Neural crest cell (in vitro differentiated cells): ENCODE data around the gene PPM1H. TPM values are rescaled to one million over a fixed set of nuclear protein-coding genes. Genes with fewer than 3 reads are reported as not detected.

ENCODE experiments used
- DNase-seq: peaks from one replicate; pipeline ENCODE4 v3.0.0; 2021; ENCODE audit warnings: low read depth, mixed read lengths, low spot score
- H3K27ac Mint-ChIP-seq: one replicate; pipeline ENCODE4 v1.8.0; 2021; ENCODE audit warnings: mild to moderate bottlenecking, mixed read lengths; ENCODE audit not compliant: unreplicated experiment
- H3K27me3 Mint-ChIP-seq: 2 replicates; pipeline ENCODE4 v1.8.0; 2021; ENCODE audit warnings: low read depth, mild to moderate bottlenecking, mixed read lengths
- H3K36me3 Mint-ChIP-seq: 2 replicates; pipeline ENCODE4 v1.8.0; 2021; ENCODE audit warnings: low read depth, mild to moderate bottlenecking, mixed read lengths
- H3K4me1 Mint-ChIP-seq: 2 replicates; pipeline ENCODE4 v1.8.0; 2021; ENCODE audit warnings: mixed read lengths
- H3K4me3 Mint-ChIP-seq: one replicate; pipeline ENCODE4 v1.8.0; 2021; ENCODE audit warnings: mild to moderate bottlenecking, mixed read lengths
- H3K9me3 Mint-ChIP-seq: 2 replicates; pipeline ENCODE4 v1.8.0; 2021; ENCODE audit warnings: mixed read lengths
- total RNA-seq: library from RNA; stranded (reverse); gene quantifications from 2 replicates; pipeline ENCODE4 v1.2.1, GENCODE V29; 2021
- TF ChIP-seq, protein P1 (sequence below): fragments of 200-600 bp; sonication (generic); conservative IDR thresholded peaks from 2 replicates; pipeline ENCODE4 v1.5.0; 2021; ENCODE audit warnings: antibody characterized with exemption, mild to moderate bottlenecking

The PPM1H gene
- total RNA-seq, 1 donor from 2014 or later = 3.5 TPM

DNA sequence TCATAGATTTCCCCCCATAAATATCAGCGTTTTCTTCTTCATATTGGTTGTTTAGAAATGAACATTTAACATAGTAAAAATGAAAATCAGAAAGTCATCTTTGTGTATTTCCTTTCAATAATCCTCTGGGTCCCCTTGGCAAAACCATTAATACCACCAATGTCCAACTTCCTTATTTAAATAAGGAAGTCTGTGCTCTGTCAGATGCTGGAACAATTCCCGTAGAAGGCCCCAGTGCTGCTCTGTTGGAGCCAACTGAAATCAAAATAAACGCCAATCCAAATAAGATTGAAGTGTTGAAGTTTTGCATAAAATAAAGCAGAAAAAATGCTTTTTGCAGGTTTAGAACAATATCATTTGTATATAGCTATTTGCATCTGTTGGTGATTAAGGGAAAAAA is 93.1 kb downstream of the PPM1H start:
- Mint-ChIP-seq H3K9me3 (no peaks in the 10 kb centered on the region), H3K27ac (no peak overlapping the region), H3K4me3 (no peak overlapping the region), H3K27me3 (peaks cover 83% of the 10 kb centered on the region), H3K4me1 (peaks cover 7% of the 10 kb centered on the region), H3K36me3 (no peaks in the 10 kb centered on the region)
- DNase-seq = no peak
- TF ChIP-seq, protein P1, sequence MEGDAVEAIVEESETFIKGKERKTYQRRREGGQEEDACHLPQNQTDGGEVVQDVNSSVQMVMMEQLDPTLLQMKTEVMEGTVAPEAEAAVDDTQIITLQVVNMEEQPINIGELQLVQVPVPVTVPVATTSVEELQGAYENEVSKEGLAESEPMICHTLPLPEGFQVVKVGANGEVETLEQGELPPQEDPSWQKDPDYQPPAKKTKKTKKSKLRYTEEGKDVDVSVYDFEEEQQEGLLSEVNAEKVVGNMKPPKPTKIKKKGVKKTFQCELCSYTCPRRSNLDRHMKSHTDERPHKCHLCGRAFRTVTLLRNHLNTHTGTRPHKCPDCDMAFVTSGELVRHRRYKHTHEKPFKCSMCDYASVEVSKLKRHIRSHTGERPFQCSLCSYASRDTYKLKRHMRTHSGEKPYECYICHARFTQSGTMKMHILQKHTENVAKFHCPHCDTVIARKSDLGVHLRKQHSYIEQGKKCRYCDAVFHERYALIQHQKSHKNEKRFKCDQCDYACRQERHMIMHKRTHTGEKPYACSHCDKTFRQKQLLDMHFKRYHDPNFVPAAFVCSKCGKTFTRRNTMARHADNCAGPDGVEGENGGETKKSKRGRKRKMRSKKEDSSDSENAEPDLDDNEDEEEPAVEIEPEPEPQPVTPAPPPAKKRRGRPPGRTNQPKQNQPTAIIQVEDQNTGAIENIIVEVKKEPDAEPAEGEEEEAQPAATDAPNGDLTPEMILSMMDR = no peak

DNA sequence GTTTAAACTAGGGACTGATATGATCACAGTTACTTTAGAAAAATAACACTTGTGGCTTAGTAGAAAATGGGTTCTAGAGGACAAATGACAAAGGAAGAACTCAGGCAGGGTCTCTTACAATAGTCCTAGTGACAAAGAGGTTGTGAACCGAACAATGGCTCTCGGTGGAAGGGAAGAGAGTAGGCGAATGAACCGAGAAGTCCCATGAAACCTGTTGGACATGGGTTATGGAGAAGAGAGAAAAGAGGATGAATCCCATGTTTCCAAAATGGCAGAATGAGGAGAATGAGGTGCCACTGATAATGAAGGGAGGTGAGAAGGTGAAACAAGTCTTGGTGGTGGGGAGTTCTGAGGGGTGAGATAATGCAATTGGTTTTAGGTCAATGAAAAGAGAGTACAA is 94.1 kb downstream of the PPM1H start:
- Mint-ChIP-seq H3K4me1 (peaks cover 7% of the 10 kb centered on the region), H3K36me3 (no peaks in the 10 kb centered on the region), H3K27ac (no peak overlapping the region), H3K4me3 (no peak overlapping the region), H3K9me3 (no peaks in the 10 kb centered on the region), H3K27me3 (peaks cover 87% of the 10 kb centered on the region)
- TF ChIP-seq, protein P1 = no peak
- DNase-seq = no peak

DNA sequence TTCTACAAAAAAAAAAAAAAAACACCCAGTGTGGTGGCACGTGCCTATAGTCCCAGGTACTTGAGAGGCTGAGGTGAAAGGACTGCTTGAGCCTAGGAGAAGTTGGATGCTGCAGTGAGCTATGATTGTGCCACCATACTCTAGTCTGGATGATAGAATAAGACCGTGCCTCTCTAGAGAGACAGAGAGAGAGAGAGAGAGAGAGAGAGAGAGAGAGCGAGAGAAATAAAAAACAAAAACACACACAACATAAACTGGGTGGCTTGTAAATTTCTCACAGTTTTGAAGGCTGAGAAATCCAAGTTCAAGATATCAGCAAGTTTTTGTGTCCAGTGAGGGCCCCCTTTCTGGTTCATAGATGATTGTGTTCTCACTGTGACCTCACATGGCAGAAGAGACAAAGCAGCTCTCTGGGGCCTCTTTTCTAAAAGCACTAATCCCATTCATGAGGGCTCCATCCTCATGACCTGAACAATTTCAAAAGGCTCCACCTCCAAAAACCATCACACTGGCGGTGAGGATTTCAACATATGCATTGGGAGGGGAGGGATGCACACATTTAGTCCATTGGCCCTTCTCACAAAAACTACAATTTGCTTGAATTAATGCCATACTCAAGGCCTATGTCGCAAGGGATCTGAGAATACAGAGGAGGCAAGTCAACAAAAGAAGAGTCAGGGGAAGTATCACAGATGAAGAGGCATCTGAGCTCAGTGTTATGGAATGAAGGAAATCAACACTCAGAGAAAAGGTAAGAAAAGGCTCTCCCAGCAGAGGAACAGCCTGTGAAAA is 94.9 kb downstream of the PPM1H start:
- no peak for DNase-seq
- no peak overlapping the region for H3K27ac Mint-ChIP-seq
- no peak overlapping the region for H3K4me3 Mint-ChIP-seq
- H3K36me3 Mint-ChIP-seq = no peaks in the 10 kb centered on the region
- peaks cover 85% of the 10 kb centered on the region for H3K27me3 Mint-ChIP-seq
- H3K9me3 Mint-ChIP-seq = no peaks in the 10 kb centered on the region
- peaks cover 11% of the 10 kb centered on the region for H3K4me1 Mint-ChIP-seq
- TF ChIP-seq, protein P1 = no peak

DNA sequence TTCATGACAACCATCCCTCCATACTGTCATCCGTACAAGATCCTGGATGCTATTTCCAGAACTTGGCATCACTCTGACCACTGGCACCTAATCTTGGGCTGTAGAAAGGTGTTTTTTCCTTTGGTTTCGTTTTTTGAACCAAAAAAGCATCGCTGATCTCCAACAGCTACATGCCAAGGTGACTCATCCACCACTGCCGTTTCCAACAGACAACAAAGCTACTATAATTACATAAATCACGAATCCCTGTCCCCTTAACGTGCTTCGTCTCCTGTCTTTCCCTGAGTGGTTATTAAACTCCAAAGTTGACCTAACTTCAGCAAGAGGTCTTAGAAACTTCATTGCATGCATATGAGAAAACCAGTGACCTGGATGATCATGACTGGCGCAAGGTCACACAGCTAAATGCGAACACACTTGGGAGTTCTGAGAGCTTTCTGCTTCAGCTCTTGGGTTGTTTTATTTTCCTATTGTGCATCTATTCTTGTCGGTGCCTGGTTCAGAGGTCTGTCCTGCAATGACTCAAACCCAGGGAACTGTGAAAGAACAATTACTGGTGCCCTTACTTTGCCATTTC is 99.9 kb downstream of the PPM1H start:
- Mint-ChIP-seq H3K4me1 (peaks cover 17% of the 10 kb centered on the region), H3K36me3 (no peaks in the 10 kb centered on the region), H3K27me3 (peaks cover 90% of the 10 kb centered on the region), H3K4me3 (no peak overlapping the region), H3K9me3 (no peaks in the 10 kb centered on the region), H3K27ac (no peak overlapping the region)
- TF ChIP-seq, protein P1 = no peak
- DNase-seq = no peak

DNA sequence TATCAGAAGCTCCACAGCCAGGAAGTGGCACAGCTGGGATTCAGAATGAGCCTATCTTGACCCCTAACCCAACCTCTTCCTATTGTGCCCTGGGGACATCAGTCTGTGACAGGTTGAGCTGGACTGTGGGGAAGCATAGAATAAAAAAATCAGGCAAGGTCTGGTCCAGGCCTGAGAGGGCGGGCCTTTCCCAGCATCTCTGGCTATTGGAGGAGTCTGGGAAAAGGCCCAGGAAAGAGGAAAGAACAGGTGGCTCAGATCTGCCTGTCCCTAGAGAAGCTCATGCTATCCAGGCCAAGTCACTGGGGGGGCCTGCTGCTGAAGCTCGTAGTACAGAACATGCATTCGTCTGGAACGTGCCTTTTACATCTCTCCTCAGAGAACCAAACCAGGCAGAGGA is 100.5 kb downstream of the PPM1H start:
- Mint-ChIP-seq H3K9me3 (no peaks in the 10 kb centered on the region), H3K27ac (no peak overlapping the region), H3K27me3 (peaks cover 84% of the 10 kb centered on the region), H3K36me3 (no peaks in the 10 kb centered on the region), H3K4me3 (no peak overlapping the region), H3K4me1 (peaks cover 13% of the 10 kb centered on the region)
- TF ChIP-seq, protein P1 = no peak
- DNase-seq = no peak
